A204.1 (cell line): ENCODE results near the gene XPR1.
"Not testable (repeated sequence)": the region's sequence is repeated elsewhere in the genome, so short reads cannot be mapped to it uniquely, and the experiment has no call there.

Experiments
- FAIRE-seq: peaks from 2 replicates; lab custom pipeline; 2012; peaks lifted over from hg19 to GRCh38; lab: Jason Lieb, UNC

Gene XPR1

DNA sequence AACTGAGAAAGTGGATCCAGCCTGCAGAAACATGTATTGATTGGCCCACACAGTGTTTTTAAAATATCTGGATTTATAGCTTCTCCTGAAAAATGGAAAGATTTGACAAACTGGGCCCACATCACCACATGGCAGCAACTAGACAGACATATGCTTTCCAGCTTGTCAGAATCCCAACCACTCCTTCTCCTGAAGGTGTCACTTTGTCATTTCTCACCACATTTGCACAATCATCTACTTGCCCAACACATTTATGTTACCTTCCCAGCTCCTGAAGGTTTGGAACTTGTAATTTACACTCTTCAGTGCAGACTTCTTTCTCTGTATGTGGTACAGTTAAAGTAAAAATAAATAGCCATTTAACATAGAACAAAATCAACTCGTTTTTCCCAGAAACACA, 154.8 kb downstream of the XPR1 start:
- FAIRE-seq: no peak

DNA sequence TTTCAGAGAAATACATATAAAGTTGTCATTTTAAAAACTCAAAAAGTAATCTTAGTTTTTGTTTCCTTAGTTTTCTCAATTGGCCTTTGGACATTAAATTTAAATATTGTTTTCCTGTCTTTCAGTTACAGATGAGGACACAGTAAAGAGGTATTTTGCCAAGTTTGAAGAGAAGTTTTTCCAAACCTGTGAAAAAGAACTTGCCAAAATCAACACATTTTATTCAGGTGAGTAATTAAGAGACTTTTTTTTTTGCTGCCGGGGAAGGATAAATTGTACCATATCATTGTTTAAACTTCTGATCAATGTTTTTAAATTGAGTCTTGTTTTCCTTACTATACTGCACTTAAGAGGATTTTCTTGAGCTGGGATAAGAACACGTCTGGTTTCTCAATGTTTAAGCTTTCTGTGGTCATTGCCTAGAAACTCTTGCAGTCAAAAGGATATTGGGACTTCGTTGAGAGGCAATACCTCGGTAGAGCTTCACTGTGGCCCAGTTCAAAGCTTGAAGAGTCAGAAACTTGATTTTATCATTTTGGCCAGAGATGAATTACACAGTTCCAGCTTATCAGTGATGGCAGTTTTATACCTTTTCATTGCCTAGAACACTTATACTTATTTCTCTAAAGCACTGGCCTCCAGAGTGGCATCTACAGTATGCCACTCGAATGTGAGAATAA, 155.9 kb downstream of the XPR1 start:
- no peak for FAIRE-seq

DNA sequence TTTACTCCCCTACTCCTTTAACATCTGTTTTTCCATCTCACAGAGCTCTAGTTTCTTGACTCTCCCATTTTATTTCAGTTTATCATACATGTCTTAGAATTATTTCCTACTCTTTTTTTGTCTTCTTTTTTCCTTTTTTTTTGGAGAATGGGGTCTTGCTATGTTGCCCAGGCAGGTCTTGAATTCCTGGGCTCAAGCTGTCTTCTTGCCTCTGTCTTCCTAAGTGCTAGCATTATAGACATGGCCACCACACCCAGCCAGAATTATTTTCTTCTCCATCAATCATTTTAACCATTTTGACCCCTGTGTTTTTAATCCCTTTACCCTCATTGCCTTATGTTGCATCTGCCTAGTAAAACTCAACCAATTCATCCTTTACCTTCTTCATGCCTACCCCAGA, 157.6 kb downstream of the XPR1 start:
- no peak for FAIRE-seq

DNA sequence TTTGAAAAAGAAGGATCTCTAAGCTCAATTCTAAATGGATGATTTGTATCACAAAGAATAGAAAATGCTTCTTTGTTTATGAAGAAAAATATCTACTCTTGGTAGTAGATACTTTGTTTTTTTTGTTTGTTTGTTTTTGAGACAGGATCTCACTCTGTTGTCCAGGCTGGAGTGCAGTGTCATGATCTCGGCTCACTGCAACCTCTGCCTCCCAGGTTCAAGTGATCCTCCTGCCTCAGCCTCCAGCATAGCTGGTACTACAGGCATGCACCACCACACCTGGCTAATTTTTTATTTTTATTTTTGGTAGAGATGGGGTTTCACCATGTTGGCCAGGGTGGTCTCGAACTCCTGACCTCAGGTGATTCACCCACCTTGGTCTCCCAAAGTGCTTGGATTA, 159.3 kb downstream of the XPR1 start:
- FAIRE-seq: not testable (repeated sequence)

DNA sequence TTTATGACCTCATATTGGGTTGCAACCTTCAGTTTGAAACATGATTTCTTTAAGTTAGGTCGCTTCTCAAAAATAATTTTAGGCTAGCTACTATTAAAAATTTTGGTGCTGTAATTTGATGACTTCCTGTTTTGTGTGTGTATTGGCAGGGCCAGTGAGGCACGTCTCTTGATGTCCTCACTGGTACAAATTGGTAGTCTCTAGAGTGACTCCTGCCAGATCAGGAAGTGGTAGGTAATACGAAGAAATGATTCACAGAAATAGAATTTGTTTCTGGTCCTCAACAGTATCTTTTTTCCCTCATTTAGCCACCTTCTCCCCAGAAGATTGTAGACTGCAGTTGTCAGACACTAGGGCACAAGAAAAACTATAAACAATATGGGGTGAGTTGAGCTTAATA, 160.0 kb downstream of the XPR1 start:
- FAIRE-seq: no peak

DNA sequence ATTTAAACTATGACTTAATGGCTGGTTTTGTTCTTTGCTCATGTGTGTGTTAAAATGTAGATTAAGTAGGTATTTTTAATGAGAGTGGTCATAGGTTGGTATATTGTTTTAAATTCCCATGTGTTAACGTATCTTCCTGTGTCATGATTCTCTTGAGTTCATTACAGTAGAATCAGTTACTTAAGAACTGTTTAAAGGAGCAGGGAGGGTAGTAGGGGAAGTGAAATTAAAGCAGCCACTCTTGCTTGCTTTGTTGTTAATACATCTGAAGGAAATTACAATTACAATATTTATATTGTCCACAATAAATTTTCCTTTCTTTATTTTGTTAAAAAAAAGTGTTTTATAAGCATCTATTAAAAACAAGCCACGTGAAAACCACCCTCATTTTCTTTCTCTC, 161.6 kb downstream of the XPR1 start:
- no peak for FAIRE-seq

DNA sequence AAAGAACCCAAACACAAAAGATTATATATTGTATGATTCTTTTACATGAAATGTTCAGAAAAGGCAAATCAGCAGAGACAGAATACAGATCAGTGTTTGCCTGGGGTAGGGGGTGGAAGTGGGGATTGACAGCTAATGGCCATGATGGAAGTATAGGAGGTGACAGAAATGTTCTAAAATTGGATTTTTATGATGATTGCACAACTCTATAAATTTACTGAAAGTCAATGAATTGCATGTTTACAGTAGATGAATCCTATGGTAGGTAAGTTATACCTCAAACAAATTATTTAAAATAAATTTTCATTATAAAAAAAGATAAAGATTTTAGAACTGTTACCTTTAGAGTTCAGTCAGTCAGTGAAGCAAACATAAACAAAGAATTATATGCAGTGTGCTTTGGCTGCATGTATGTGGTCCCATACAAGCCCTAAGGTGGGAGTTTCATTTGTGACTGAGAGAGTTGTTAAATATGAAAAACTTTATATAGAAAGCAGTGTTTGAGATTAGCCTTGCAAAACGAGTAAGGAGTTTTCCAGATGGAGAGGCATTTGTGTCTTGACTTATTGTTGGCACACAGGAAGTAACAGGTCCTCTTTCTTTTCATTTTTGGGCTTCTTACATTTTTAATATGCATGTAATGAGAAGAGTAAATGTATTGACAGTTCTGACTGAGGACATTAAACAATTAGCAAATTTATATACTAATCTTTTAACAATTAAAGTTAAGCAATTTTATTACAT, 165.2 kb downstream of the XPR1 start:
- no peak for FAIRE-seq

DNA sequence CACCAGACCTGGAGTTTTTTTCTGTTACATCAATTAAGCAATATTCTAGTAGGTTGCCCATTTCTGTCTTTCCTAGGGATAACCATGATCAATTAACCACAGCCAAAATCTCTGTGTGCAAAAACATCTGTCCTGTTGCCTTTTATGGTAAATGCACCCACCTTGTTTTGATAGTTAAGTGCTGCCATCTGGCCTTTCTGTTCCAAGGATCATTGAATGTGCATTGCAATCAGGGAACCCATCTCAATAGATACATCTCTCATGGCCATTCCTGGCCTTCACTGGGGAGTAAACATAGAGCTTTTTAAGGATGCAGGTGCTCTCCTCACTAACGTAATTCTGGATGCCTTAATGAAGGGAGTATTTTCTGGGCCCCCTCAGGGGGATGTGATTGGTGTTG, 169.1 kb downstream of the XPR1 start:
- no peak for FAIRE-seq

DNA sequence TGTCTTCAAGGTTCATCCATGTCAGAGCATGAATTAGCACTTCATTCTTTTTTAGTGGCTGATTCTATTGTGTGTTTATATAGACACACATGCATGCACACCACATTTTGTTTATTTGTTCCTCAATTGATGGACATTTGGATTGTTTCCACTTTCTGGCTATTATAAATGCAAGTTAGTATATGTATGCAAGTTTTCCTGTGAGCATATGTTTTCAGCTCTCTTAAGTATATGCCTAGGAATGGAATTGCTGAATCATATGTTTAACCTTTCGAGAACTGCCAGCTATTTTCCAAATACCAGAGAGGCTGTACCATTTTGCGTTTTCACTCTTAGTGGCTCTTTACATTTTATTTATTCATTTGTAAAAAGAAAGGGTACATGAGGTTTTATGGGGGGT, 171.0 kb downstream of the XPR1 start:
- FAIRE-seq: no peak

DNA sequence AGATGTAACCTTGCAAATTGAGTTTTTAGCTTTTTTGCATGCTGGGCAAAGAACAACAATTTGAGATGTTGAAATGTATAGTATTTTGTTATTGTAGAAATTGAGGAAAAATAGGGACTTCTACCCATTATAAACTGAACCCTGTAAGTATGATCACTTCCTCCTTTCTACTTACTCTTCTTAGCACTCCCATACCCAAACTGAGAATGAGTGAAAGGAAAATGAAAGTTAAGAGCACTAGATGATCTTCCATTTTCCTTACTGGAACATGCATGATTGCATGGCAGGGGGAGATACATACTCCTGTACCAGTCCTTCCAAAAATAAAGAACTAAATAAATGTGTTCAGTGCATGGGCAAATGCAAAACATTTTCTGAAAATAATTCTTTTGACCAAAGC, 173.5 kb downstream of the XPR1 start:
- FAIRE-seq: no peak

DNA sequence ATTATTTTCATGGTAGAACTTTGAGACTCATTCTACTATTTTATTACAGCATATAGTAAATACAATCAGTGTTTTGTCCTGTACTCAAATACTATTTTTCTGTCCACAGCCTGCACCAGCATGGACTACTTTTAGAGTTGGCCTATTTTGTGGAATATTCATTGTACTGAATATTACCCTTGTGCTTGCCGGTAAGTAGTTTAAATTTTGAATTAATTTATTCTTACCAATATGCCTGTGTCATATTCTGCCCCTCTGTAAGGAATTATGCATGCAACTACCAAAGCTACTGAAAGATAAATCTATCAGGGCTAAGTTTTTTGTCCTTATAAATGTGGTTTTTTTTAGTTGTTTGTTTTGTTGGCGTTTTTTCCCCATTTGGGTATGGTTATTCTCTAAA, 179.5 kb downstream of the XPR1 start:
- no peak for FAIRE-seq

DNA sequence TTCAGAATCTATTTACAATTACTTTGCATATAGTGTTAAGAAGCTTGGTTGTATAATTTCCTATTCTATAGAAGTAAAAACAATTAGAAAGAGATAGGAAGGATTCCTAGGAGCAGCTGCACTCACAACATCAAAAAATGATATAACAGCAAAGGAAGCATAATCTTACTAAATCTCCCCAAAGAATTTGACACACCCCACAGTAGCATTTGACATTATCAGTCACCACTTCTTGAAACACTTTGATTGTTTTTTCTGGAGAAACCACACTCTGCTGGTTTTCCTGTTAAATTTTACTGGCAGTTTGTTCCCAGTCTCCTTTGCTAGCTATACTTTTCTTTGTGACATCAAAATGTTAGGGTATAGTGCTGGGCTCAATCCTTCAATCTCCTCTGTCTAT, 180.1 kb downstream of the XPR1 start:
- no peak for FAIRE-seq

DNA sequence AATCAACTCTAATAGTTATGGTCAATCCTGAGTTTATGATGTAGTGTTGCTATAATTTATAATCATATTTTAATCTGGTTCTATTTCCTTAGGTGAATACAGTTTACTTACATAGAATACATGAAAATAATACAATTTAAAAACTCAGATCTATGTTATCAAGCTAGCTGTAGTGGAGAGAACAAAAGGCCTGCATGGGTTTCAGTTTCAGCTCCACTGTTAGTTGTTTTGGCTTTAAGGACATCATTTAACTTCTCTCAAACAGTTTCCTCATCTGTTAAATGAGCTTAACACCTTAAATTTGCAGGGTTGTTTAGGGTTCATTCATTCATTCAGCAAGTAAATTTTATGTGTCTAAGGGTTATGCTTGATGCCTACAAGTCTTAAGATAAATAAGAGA, 182.4 kb downstream of the XPR1 start:
- FAIRE-seq: no peak

DNA sequence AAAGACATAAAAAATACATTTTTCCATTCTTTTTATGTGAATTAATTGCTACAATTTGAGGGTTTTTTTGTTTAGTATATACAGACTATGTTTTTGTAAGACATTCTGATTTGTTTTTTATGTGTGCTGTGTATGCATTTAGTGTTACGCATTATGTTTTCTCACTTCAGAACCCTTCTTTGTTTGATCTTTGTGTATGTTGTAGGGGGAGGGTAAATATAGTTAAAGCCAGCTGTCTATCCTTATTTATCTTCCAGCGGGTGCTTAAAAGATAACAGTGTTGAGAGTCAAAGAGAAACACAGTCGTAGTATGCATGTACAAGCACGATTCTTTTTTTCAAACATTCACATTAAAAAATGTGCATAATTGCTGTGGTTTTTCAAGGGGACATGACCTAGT, 183.4 kb downstream of the XPR1 start:
- FAIRE-seq: no peak

DNA sequence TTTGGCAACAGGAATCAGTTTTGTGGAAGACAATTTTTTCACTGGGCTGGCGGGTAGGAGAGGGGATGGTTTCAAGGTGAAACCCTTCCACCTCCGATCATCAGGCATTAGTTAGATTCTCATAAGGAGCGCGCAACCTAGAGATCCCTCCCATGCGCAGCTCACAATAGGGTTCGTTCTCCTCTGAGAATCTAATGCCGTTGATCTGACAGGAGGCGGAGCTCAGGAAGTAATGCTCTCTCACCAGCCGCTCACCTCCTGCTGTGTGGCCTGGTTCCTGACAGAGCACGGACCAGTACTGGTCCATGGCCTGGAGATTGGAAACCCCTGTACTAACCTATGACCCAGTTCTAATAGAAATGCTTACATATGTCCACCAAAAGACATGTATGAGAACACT, 184.3 kb downstream of the XPR1 start:
- FAIRE-seq: no peak

DNA sequence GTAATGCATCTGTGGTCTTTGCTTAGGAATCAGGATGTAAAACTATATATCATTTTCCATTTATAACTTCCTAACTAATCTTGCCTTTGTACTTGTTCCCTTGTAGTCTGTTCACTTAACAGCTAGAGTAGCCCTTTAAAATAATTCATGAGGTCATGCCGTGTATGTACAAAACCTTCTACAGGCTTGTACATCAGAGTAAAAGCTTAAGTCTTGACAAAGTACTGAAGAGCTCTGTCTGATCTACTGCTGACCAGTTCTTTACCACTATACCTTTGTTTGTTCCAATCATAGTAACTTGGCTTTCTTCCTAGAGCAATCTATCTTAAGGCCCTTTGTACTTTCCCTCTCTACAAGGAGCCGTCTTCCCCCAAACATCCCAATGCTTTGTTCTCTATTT, 190.1 kb downstream of the XPR1 start:
- no peak for FAIRE-seq

DNA sequence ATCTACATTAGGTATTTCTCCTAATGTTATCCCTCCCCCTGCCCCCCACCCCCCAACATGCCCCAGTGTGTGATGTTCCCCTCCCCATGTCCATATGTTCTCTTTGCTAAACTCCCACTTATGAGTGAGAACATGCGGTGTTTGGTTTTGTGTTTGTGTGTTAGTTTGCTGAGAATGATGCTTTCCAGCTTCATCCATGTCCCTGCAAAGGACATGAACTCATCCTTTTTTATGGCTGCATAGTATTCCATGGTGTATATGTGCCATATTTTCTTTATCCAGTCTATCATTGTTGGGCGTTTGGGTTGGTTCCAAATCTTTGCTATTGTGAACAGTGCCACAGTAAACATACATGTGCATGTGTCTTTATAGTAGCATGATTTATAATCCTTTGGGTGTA, 199.7 kb downstream of the XPR1 start:
- FAIRE-seq: not testable (repeated sequence)

DNA sequence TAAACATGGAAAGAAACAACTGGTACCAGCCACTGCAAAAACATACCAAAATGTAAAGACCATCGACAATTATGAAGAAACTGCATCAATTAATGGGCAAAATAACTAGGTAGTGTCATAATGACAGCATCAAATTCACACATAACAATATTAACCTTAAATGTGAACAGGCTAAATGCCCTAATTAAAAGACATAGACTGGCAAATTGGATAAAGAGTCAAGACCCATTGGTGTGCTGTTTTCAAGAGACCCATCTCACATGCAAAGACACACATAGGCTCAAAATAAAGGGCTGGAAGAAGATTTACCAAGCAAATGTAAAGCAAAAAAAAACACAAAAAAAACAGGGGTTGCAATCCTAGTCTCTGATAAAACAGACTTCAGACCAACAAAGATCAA, 201.4 kb downstream of the XPR1 start:
- FAIRE-seq: not testable (repeated sequence)

DNA sequence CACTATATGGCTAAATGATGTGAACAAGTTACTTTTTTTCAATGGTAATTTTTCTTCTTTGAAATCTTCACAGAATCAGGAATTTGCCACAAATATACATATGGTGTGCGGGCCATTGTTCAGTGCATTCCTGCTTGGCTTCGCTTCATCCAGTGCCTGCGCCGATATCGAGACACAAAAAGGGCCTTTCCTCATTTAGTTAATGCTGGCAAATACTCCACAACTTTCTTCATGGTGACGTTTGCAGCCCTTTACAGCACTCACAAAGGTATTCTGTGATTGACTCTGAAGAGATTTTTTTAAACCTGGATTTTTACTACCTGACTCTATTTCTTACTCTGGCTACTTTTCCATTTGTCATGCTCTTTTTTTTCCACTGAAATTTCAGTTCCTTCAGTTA, 204.6 kb downstream of the XPR1 start:
- no peak for FAIRE-seq

DNA sequence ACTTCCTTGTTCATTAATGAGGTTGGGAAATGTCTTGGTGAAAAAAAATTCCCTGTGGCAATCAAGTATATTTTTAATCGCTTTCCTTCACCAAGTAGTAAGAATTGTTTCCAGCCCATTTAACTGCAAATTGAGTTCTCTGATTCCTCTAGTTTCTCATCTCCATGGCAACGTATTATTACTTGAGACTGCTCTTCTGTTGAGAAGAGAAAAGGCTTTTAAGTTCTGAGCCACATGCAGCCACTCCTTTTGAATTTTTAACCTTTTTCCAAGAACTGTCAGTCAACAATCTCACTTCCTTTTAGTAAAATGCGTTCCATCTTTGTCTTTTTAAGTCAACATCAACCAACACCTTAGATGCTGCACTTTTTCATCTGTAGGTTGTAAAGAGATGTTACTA, 205.2 kb downstream of the XPR1 start:
- FAIRE-seq: no peak

DNA sequence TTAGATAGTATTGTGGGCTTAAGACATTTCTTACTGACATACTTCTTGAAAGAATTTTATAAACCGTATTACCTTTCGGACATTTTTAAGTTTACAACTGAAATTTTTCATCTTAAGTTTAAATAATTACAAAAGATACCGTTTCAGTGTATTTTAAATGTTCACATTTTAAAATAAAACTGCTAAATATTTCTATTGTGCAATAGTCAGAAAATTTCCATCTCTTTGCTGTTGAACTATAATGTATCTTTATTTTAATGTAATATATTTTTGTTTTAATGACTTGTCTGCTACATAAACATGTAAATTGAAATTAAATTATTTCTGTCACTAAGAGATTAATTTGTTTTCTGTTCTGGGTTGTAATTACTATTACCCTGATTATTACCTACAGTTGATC, 206.7 kb downstream of the XPR1 start:
- FAIRE-seq: no peak

DNA sequence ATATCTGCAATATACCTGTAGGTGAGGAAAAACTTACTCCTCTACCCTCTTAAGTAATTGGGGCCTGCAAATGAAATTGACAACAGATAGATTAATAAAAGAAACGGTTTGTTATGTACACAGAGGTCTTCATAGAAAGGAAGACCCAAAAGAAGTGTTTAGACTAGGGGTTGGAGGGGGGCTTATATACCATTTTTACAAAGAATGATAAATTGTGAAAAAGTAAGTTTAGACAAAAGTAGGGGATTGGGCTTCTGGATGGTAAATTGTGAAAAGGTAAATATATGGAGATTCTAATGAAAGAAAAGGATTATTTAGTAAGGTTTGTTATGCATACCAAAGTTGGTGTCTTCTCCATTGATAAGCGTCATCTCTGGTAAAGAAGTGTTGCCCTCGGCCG, 207.7 kb downstream of the XPR1 start:
- FAIRE-seq: no peak

DNA sequence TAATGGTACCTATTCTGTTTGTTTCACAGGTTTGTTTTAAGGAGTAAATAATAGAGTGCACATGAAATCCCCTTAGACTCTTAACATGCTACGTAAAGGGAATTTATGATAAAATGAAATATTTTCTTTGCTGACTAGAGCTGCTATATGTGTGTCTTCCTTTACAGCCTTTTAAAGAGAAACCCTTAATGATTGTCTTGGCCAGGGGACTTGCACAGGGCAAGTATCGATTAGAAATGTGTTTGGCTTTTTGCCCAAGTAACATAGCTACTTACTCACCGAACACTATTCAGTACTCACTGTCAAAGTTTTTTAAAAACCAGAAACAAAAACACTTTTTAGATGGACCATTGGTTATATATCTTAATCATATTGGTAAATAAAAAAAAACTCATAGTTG, 209.6 kb downstream of the XPR1 start:
- no peak for FAIRE-seq

DNA sequence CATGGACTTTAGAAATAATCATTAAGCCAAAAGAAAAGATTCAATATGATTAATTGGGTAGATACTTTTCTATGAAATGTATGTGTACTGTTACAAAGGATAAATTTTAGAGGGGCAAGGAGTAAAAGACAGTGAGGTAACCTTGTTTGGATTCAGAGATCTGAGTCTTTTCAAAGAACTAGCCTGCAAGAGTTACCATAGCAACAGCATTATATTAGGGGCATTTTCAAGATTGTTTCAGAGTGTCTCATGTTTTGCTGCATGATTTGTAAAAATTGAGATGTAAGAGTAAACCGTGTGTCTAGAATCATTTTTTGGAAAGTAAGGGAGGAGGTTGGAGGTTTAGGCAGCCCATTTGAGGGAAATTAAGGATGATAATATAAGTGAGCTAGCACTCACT, 210.2 kb downstream of the XPR1 start:
- no peak for FAIRE-seq
